ENCODE results near the gene LHX1. TPM values are rescaled to one million over a fixed set of nuclear protein-coding genes. Genes with fewer than 3 reads are reported as not detected.
A peak's percentile ranks its signal among the peaks of the same experiment; 100 is the strongest.

The LHX1 gene
- total and polyA plus RNA-seq, 3 donors from 2014 or later, result 0.06 to 0.51 (median 0.39) TPM

GRCh38 chr17:36946726-36947091, 9.4 kb downstream of the LHX1 start:
- intact Hi-C loops (cut with DNase I; ENCODE audit: low total_unique reads), result no loop called here
- Histone ChIP-seq H3K4me1 (peaks cover 17% of the 10 kb centered on the region), H3K36me3 (ENCODE audit: low read depth, missing control alignments) (no peaks in the 10 kb centered on the region), H3K9me3 (no peaks in the 10 kb centered on the region), H3K27me3 (peaks cover 4% of the 10 kb centered on the region), H3K27ac (no peak overlapping the region), H3K4me3 (no peak overlapping the region)
- TF ChIP-seq CTCF (IDR thresholded peaks at IDR 0.05) (no peak), POLR2A (IDR thresholded peaks at IDR 0.05) (no peak)
- WGBS, 2 donors, result 55 to 79% methylated on average over 2 of the region's 2 CpGs
- DNase-seq, result no peak

- intact Hi-C loops (cut with DNase I; ENCODE audit: low total_unique reads), result no loop called here
- 2 to 4% methylated on average over 17 to 26 of the region's 26 CpGs for WGBS, 2 donors
- Histone ChIP-seq H3K9me3 (no peaks in the 10 kb centered on the region), H3K27me3 (peaks cover 4% of the 10 kb centered on the region), H3K4me3 (peak overlapping the region; percentile 84 to 87), H3K36me3 (ENCODE audit: low read depth, missing control alignments) (no peaks in the 10 kb centered on the region), H3K4me1 (peaks cover 17% of the 10 kb centered on the region), H3K27ac (peak overlapping the region; percentile 60 to 90)
- TF ChIP-seq POLR2A (IDR thresholded peaks at IDR 0.05) (no peak), CTCF (IDR thresholded peaks at IDR 0.05) (no peak)
- no peak for DNase-seq
These were observed 10.8 kb downstream of the LHX1 start for GRCh38 chr17:36947922-36948716.

GRCh38 chr17:36948717-36949460, 11.6 kb downstream of the LHX1 start, which contains the start of gene AATF:
Gene AATF, plus strand, starts transcription at chr17:36948954. Its CDS starts 172 bp downstream, at chr17:36949126.
- intact Hi-C loops (cut with DNase I; ENCODE audit: low total_unique reads), result no loop called here
- Histone ChIP-seq H3K9me3 (no peaks in the 10 kb centered on the region), H3K27ac (peak within 1 kb of the TSS; percentile 81 to 90), H3K4me1 (peaks cover 17% of the 10 kb centered on the region), H3K27me3 (peaks cover 4% of the 10 kb centered on the region), H3K36me3 (ENCODE audit: low read depth, missing control alignments) (no peaks in the 10 kb centered on the region), H3K4me3 (peak within 1 kb of the TSS; percentile 84 to 87)
- WGBS, 2 donors, result 0 to 1% methylated on average over 42 to 69 of the region's 90 CpGs
- peak; percentile 97 for DNase-seq
- no peak for TF ChIP-seq POLR2A (IDR thresholded peaks at IDR 0.05)
- TF ChIP-seq CTCF (IDR thresholded peaks at IDR 0.05), result peak in 1 of 3 experiments; percentile 5

- peak overlapping the region; percentile 84 to 87 for H3K4me3 ChIP-seq
- peaks cover 4% of the 10 kb centered on the region for H3K27me3 ChIP-seq
- H3K9me3 ChIP-seq, result no peaks in the 10 kb centered on the region
- intact Hi-C loops (cut with DNase I; ENCODE audit: low total_unique reads), result no loop called here
- 4 to 5% methylated on average over 9 of the region's 9 CpGs for WGBS, 2 donors
- H3K27ac ChIP-seq, result peak overlapping the region; percentile 81 to 90
- DNase-seq, result no peak
- H3K4me1 ChIP-seq, result peaks cover 17% of the 10 kb centered on the region
- TF ChIP-seq POLR2A (IDR thresholded peaks at IDR 0.05) (no peak), CTCF (IDR thresholded peaks at IDR 0.05) (no peak)
- no peaks in the 10 kb centered on the region for H3K36me3 ChIP-seq (ENCODE audit: low read depth, missing control alignments)
These were observed 12.2 kb downstream of the LHX1 start for GRCh38 chr17:36949461-36949927.
